Nephron (organoid): ENCODE data around the gene CDR2.
A peak's percentile ranks its signal among the peaks of the same experiment; 100 is the strongest.
"Not testable (repeated sequence)": the region's sequence is repeated elsewhere in the genome, so short reads cannot be mapped to it uniquely, and the experiment has no call there.

Experiments used
- H3K27ac Mint-ChIP-seq, 3 experiments: 2 replicates each; pipeline ENCODE4 v1.8.0; 2020; ENCODE audit warnings: mixed read lengths in 3 of 3, mild to moderate bottlenecking in 2 of 3, moderate library complexity in 1 of 3
- H3K27me3 Mint-ChIP-seq: 2 replicates; pipeline ENCODE4 v1.8.0; 2021; ENCODE audit warnings: low read depth, mild to moderate bottlenecking, moderate library complexity, mixed read lengths
- H3K36me3 Mint-ChIP-seq: 2 replicates; pipeline ENCODE4 v1.8.0; 2020; ENCODE audit warnings: low read depth, mixed read lengths
- H3K4me1 Mint-ChIP-seq: 2 replicates; pipeline ENCODE4 v1.8.0; 2020; ENCODE audit warnings: mixed read lengths
- H3K4me3 Mint-ChIP-seq, 3 experiments: 2 replicates each; pipeline ENCODE4 v1.8.0; 2020; ENCODE audit warnings: mild to moderate bottlenecking in 3 of 3, mixed read lengths in 3 of 3, moderate library complexity in 2 of 3
- H3K9me3 Mint-ChIP-seq: 2 replicates; pipeline ENCODE4 v1.8.0; 2020; ENCODE audit warnings: mixed read lengths
- TF ChIP-seq, protein P1 (sequence below), 3 experiments: fragments of 200-600 bp; sonication (generic); IDR thresholded peaks; one replicate each; pipeline ENCODE4 v1.5.0; 2021; ENCODE audit warnings: antibody characterized with exemption in 3 of 3; ENCODE audit not compliant: unreplicated experiment in 3 of 3

Gene CDR2

GRCh38 chr16:22307838-22308237 lies 66.6 kb downstream of the CDR2 start:
- Mint-ChIP-seq H3K27ac (no peak overlapping the region), H3K27me3 (no peaks in the 10 kb centered on the region), H3K4me3 (no peak overlapping the region), H3K36me3 (peaks cover 33% of the 10 kb centered on the region), H3K9me3 (no peaks in the 10 kb centered on the region), H3K4me1 (no peaks in the 10 kb centered on the region)
- TF ChIP-seq, protein P1, sequence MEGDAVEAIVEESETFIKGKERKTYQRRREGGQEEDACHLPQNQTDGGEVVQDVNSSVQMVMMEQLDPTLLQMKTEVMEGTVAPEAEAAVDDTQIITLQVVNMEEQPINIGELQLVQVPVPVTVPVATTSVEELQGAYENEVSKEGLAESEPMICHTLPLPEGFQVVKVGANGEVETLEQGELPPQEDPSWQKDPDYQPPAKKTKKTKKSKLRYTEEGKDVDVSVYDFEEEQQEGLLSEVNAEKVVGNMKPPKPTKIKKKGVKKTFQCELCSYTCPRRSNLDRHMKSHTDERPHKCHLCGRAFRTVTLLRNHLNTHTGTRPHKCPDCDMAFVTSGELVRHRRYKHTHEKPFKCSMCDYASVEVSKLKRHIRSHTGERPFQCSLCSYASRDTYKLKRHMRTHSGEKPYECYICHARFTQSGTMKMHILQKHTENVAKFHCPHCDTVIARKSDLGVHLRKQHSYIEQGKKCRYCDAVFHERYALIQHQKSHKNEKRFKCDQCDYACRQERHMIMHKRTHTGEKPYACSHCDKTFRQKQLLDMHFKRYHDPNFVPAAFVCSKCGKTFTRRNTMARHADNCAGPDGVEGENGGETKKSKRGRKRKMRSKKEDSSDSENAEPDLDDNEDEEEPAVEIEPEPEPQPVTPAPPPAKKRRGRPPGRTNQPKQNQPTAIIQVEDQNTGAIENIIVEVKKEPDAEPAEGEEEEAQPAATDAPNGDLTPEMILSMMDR (IDR thresholded peaks at IDR 0.05; ENCODE audit: unreplicated experiment in 3 of 3): no peak

GRCh38 chr16:22306788-22307187 lies 67.6 kb downstream of the CDR2 start:
- TF ChIP-seq, protein P1 (IDR thresholded peaks at IDR 0.05; ENCODE audit: unreplicated experiment in 3 of 3): no peak
- Mint-ChIP-seq H3K36me3 (peaks cover 34% of the 10 kb centered on the region), H3K27me3 (no peaks in the 10 kb centered on the region), H3K4me3 (no peak overlapping the region), H3K9me3 (no peaks in the 10 kb centered on the region), H3K27ac (no peak overlapping the region), H3K4me1 (no peaks in the 10 kb centered on the region)

DNA sequence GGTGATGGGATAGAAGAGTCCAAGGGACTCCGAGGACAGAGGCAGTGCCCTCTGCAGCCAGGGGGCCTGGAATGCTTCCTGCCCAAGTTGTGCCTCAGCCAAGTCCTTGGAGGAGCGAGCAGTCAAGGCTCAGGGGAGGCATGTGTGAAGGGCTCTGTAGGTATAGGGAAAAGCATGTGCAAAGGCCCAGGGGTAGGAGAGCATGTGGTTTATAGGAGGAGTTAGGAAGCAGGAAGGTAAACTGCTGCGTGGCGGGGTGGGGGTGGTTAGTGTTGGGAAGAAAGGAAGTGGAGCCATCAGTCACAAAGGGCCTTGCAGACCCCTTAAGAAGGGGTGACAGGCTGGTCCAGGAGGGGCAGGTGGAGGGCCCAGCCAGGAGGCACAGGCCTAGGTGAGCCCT lies 70.0 kb downstream of the CDR2 start:
- Mint-ChIP-seq H3K4me1 (peaks cover 11% of the 10 kb centered on the region), H3K36me3 (peaks cover 30% of the 10 kb centered on the region), H3K27ac (no peak overlapping the region), H3K27me3 (no peaks in the 10 kb centered on the region), H3K9me3 (no peaks in the 10 kb centered on the region), H3K4me3 (no peak overlapping the region)
- TF ChIP-seq, protein P1 (IDR thresholded peaks at IDR 0.05; ENCODE audit: unreplicated experiment in 3 of 3): no peak

DNA sequence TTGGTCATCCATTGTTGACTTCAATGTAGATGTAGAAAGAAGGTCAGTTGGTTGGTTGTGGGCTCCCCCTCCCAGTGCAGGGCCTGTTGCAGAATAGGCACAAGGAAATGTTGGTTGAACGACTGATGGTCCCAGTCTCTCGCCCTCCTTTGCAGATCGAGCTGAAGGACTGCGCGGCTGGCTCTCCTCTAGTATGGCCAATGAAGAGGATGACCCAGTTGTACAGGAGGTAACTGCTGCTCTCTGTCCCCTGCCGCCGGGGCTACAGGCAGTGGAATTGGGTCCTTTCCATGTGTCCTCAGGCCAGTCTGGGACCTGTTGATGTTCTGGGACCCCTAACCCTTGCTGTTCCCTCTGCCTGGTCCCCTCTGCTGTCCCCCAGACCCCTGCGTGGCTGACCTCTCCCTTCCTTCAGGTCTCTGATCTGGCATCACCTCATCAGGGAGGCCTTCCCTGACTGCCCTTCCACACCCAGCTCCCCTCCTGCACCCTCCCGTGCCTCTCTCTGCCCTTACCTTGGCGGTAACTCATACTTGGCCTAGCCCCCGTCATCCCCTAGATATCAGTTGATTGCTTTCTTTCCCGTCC lies 71.5 kb downstream of the CDR2 start:
- Mint-ChIP-seq H3K27me3 (no peaks in the 10 kb centered on the region), H3K4me3 (no peak overlapping the region), H3K9me3 (no peaks in the 10 kb centered on the region), H3K27ac (no peak overlapping the region), H3K36me3 (peaks cover 19% of the 10 kb centered on the region), H3K4me1 (peaks cover 24% of the 10 kb centered on the region)
- TF ChIP-seq, protein P1 (IDR thresholded peaks at IDR 0.05; ENCODE audit: unreplicated experiment in 3 of 3): no peak

DNA sequence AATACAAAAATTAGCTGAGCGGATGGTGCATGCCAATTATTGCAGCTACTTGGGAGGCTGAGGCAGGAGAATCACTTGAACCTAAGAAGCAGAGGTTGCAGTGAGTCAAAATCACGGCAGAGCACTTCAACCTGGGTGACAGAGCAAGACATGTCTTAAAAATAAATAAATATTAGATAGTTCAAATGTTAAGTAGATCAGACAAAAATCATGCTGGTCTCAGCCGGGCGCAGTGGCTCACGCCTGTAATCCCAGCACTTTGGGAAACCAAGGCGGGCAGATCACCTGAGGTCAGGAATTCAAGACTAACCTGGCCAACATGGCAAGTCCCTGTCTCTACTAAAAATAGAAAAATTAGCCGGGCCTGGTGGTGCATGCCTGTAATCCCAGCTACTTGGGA lies 73.0 kb downstream of the CDR2 start:
- H3K27me3 Mint-ChIP-seq, H3K4me3 Mint-ChIP-seq, H3K27ac Mint-ChIP-seq, H3K9me3 Mint-ChIP-seq: not testable (repeated sequence)
- Mint-ChIP-seq H3K36me3 (peaks cover 14% of the 10 kb centered on the region), H3K4me1 (peaks cover 24% of the 10 kb centered on the region)

DNA sequence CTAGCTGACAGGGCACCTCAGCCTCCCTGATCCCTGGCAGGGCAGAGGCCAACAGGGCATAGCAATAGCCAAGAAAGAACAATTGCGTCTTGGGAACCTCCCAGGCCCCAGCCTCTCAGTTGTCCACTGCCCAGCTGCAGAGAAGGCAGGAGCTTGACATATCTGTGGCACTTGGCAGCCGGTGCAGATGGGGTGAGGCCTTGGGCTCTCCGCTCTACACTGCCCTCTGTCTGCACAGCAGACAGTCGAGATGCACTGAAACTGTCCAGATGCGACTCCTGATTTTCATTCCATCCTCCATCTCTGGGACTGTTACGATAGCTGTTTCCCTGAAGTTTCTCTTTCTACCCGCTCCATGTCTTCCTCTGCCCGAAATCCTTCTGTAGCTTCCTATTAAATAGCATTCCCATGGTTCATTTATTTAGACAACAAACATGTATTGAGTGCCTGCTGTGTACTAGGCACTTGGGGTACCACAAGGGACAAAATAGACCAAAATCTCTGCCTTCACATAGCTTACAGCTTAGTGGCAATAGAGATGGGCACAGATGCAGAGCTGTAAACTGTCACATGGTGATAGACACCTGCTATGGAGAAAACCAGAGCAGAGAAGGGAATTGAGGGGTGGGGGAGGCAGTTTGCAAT lies 73.9 kb downstream of the CDR2 start:
- Mint-ChIP-seq H3K27ac (no peak overlapping the region), H3K36me3 (peaks cover 14% of the 10 kb centered on the region), H3K4me3 (peak overlapping the region; percentile 38 to 68 (median 60)), H3K9me3 (no peaks in the 10 kb centered on the region), H3K4me1 (peaks cover 29% of the 10 kb centered on the region), H3K27me3 (peaks cover 4% of the 10 kb centered on the region)
- TF ChIP-seq, protein P1 (IDR thresholded peaks at IDR 0.05; ENCODE audit: unreplicated experiment in 3 of 3): peak; percentile 37 to 43 (median 43)
